GM21367 (cell line): Measurements from ENCODE around the gene C3orf85.
"Not testable (repeated sequence)": the region's sequence is repeated elsewhere in the genome, so short reads cannot be mapped to it uniquely, and the experiment has no call there.

ENCODE experiments used
- ATAC-seq: cut with Tn5 transposase; IDR thresholded peaks from one replicate; pipeline ENCODE4 v1.9.1; 2021; ENCODE audit not compliant: unreplicated experiment

C3orf85 gene, protein sequence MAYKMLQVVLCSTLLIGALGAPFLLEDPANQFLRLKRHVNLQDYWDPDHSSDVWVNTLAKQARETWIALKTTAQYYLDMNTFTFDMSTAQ

DNA sequence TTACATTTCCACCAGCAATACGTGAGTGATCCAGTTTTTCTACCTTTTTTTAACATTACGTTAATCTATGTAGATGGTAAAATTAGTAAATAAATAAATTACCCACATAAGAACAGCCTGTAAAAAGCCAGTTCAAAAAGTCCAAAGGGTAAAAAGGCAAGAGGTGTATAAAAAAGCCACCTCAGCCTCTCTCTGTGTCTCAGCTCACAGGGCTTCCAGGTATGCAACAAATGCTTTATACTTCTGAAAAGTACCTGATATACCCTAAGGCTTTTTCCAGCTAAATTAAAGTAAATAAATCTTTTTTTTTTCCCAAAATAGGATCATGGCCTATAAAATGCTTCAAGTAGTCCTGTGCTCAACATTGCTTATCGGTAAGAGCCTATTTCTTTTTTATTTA is at the start of gene C3orf85:
TSS of gene C3orf85 (plus strand) at position 197 of the 400 bp plus-strand sequence. CDS start at position 326, 129 bp downstream.
- ATAC-seq = no peak

DNA sequence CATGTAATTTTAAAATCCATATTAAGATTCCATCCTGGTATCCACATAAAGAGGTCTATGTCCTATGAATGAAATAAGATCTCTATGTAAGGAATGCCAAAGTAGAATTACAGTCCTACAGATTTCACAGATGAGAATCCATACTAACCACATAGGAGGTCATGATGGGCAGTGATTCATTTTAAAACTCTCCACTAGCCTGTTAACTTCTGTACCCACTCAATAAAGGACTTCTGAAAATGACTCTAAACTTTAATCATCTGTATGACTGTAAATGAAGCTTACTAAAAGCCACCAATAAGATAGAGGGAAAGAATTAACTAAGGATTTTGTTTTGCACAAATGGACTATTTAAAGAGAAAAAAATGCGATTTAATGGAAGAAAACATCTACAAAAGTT is 47.3 kb upstream of the C3orf85 start:
- ATAC-seq = no peak

GRCh38 chr3:109091846-109092245 is 44.7 kb upstream of the C3orf85 start:
- no peak for ATAC-seq

GRCh38 chr3:109093561-109093960 is 43.0 kb upstream of the C3orf85 start:
- ATAC-seq = no peak

GRCh38 chr3:109095166-109095565 is 41.4 kb upstream of the C3orf85 start:
- ATAC-seq = no peak

DNA sequence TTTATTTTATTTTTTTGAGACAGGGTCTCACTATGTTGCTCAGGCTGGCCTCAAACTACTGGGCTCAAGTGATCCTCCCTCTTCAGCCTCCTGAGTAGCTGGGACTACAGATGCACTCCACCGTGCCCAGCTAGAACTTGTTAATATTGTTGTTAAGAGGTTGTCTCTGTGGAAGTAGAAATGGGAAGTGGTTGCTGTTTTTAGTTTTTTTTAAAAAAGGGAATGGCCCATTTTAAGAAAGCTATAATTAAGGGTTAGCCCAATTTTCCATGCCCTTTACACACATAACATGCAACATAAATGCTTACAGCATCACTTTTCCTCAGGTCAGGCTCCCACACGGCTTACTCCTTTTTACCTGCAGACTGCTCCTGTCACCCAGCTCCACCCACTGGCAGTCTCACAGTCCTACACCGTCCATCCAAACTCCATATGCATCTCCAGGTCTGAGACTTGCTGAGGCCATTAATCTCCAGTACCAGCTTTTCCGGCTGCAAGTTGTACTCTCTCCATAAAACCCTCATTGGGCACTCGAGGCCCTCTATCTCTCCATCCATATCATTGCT is 38.4 kb upstream of the C3orf85 start:
- ATAC-seq = peak; percentile 76

GRCh38 chr3:109109574-109109973 is 26.9 kb upstream of the C3orf85 start:
- ATAC-seq = no peak

DNA sequence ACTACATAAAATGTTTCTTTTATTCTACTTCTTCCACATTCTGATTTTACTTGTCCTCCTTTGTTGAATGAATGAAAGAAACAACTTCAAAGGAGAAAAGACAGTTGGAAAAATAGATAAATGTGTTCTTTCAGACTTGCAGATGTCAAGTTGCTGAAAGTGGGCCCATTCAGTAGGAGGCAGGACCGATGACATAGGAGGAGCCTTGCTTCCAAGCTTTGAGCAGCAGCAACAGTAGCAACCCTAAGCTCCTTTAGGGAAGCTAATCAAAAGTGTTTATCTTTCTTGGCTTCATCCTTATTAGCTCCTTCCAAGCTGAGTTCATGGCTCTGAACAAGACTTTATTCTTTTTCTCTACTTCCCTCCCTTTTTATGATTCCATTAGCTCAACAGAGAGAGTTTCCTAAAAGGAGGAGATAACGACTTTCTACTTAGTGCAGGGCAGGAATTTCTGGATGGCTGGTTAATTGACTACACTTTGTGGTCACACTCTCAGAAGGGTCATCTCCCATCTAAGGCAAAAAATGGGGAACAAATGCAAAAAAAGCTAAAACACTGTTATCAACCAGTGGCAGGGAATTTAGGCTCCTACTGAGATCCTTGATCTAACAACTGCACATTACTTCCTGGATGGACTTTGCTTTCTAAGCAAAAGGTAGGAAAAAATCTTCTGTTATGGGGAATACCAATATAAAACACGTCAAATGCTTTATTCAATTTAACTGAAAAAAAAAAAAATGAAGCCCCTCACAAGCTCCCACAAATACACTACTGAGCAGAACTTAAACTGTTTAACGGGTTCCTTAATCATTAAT is 23.4 kb upstream of the C3orf85 start:
- ATAC-seq = no peak

- ATAC-seq = no peak
Observed at GRCh38 chr3:109114746-109115145, 21.8 kb upstream of the C3orf85 start.

GRCh38 chr3:109115451-109115850 is 21.1 kb upstream of the C3orf85 start:
- no peak for ATAC-seq

- no peak for ATAC-seq
Observed at GRCh38 chr3:109116031-109116430, 20.5 kb upstream of the C3orf85 start.

- no peak for ATAC-seq
Observed at GRCh38 chr3:109117939-109118338, 18.6 kb upstream of the C3orf85 start, which contains the start of gene MORC1. TSS of gene MORC1 (minus strand) at chr3:109118134. CDS start at chr3:109118059, 75 bp downstream.

DNA sequence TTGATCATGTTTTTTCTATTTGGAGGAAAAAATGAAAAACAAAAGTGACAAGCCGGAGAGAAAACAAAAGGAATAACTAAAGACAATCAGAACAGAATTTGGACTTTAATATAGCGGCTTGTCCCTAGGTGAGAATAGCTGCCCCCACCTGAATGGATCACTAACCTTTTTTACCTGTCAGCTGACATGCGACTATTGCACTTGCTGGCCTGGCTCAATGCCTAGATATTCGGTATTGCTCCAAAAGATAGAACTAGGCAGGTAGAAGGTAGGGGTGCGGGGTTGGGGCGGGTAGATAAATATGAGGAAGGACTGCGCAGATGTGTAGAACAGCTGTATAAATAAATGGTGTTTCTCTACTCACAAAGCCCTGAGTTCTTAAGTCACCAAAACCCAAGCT is 17.9 kb upstream of the C3orf85 start:
- ATAC-seq = no peak

DNA sequence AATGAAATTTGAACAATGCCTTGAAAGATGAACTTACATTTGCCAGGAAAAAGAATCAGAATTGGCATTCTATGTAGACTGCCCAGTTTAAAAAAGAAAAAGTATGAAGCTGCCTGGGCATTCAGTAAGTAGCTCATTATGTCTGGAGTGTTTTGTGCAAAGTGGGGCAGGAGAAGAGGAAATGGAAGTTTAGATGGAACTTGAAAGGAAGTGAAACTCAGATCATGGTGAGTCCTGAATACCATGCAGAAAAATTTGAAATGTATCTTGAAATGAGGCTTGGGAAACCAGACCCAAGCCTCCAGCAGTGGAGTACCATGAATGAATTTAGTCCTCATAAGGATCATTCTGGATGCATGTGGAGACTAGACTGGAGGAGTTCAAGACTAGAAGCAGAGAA is 13.8 kb upstream of the C3orf85 start:
- no peak for ATAC-seq

GRCh38 chr3:109125902-109126301 is 10.6 kb upstream of the C3orf85 start:
- ATAC-seq = no peak

DNA sequence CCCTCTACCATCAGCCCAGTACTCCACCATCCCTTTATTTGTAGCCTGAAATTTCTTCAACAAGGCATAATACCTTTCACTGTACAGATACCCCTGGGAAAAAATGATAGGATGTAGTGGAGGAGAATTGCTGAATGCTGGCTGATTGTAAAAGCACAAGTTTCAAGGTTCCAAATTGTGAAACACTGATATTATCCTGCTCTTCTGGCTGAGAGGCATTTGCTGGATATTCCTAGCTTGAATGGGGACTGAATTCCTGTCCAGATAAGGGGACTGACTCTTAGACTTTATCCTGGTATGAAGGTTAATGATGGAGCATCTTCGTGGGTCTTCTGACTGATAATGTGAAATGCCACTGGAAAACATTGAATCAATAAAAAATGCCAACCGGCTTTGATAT is 9.0 kb upstream of the C3orf85 start:
- no peak for ATAC-seq

GRCh38 chr3:109131276-109131675 is 5.2 kb upstream of the C3orf85 start:
- ATAC-seq = no peak

- no peak for ATAC-seq
Observed at GRCh38 chr3:109132801-109133473, 3.6 kb upstream of the C3orf85 start.

- ATAC-seq = not testable (repeated sequence)
Observed at GRCh38 chr3:109133474-109133816, 3.1 kb upstream of the C3orf85 start.

- no peak for ATAC-seq
Observed at GRCh38 chr3:109137761-109138160, 1.2 kb downstream of the C3orf85 start.

- no peak for ATAC-seq
Observed at GRCh38 chr3:109140318-109140717, 3.8 kb downstream of the C3orf85 start.

DNA sequence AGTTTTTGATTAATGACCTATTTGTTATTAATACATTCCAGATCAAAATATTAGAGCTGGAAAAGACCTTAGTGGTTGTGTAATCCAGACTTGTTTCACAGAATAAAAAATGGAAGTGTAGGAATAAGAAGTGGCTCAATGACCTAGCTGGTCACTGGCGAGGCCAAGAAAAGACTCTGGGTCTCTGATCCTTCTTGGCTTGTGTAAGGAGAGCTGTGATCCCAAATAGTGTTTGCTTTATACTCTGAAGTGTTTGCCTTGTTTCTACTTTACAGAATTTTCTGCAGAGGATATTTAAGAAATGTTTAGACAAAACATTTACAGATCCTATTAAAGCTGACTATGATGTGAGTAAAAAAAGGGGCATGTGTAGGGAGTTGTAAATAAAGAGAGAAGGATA is 7.1 kb downstream of the C3orf85 start:
- no peak for ATAC-seq
